NCI-H2029 treated with DMSO at 0.1 percent for 48 hours (cell line): ENCODE data around the gene DDX43.
"Not testable (repeated sequence)": the region's sequence is repeated elsewhere in the genome, so short reads cannot be mapped to it uniquely, and the experiment has no call there.

Experiments used
- DNase-seq: peaks from one replicate; lab custom pipeline; 2025; lab: John Stamatoyannopoulos, UW

DDX43 gene

GRCh38 chr6:73394577-73395354 lies at the start of gene DDX43:
TSS of gene DDX43 (plus strand) at chr6:73394828. CDS start at chr6:73394906, 78 bp downstream.
- no peak for DNase-seq

GRCh38 chr6:73348550-73349204 lies 46.0 kb upstream of the DDX43 start:
- no peak for DNase-seq

GRCh38 chr6:73349311-73349710 lies 45.3 kb upstream of the DDX43 start:
- no peak for DNase-seq

- no peak for DNase-seq
Measured at GRCh38 chr6:73353636-73354593, 40.7 kb upstream of the DDX43 start, which contains the start of gene DPPA5. TSS of gene DPPA5 (minus strand) at chr6:73354276. CDS start at chr6:73354225, 51 bp downstream.

GRCh38 chr6:73362358-73362757 lies 32.3 kb upstream of the DDX43 start, which contains the start of gene KHDC3L:
TSS of gene KHDC3L (plus strand) at chr6:73362658. CDS start at chr6:73362730, 72 bp downstream.
- no peak for DNase-seq

GRCh38 chr6:73362869-73363536 lies 31.6 kb upstream of the DDX43 start:
- DNase-seq: no peak

GRCh38 chr6:73363537-73363875 lies 31.1 kb upstream of the DDX43 start:
- DNase-seq: no peak

GRCh38 chr6:73364121-73364520 lies 30.5 kb upstream of the DDX43 start:
- DNase-seq: no peak

GRCh38 chr6:73364549-73364948 lies 30.1 kb upstream of the DDX43 start:
- DNase-seq: no peak

- DNase-seq: no peak
Measured at GRCh38 chr6:73367761-73368355, 26.8 kb upstream of the DDX43 start.

- no peak for DNase-seq
Measured at GRCh38 chr6:73368675-73369074, 26.0 kb upstream of the DDX43 start.

GRCh38 chr6:73369157-73369556 lies 25.5 kb upstream of the DDX43 start:
- no peak for DNase-seq

GRCh38 chr6:73369563-73369962 lies 25.1 kb upstream of the DDX43 start, which contains the start of gene OOEP:
TSS of gene OOEP (minus strand) at chr6:73369897. CDS start at chr6:73369792, 105 bp downstream.
- DNase-seq: no peak

- no peak for DNase-seq
Measured at GRCh38 chr6:73371984-73372383, 22.6 kb upstream of the DDX43 start.

- DNase-seq: no peak
Measured at GRCh38 chr6:73372516-73372915, 22.1 kb upstream of the DDX43 start.

- DNase-seq: no peak
Measured at GRCh38 chr6:73375216-73375615, 19.4 kb upstream of the DDX43 start.

GRCh38 chr6:73377225-73377624 lies 17.4 kb upstream of the DDX43 start:
- no peak for DNase-seq

- DNase-seq: not testable (repeated sequence)
Measured at GRCh38 chr6:73381531-73381930, 13.1 kb upstream of the DDX43 start.

- no peak for DNase-seq
Measured at GRCh38 chr6:73382462-73383113, 12.0 kb upstream of the DDX43 start.

- no peak for DNase-seq
Measured at GRCh38 chr6:73388433-73388799, 6.2 kb upstream of the DDX43 start.
